ENCODE results near the gene WRAP73. TPM values are rescaled to one million over a fixed set of nuclear protein-coding genes. Genes with fewer than 3 reads are reported as not detected.
"Not testable (repeated sequence)": the region's sequence is repeated elsewhere in the genome, so short reads cannot be mapped to it uniquely, and the experiment has no call there.

The WRAP73 gene
- polyA plus RNA-seq, 1 donor, result 16.1 TPM

- DNase-seq, result no peak
These were observed 53.0 kb downstream of the WRAP73 start for GRCh38 chr1:3596663-3597598.

- DNase-seq, result no peak
These were observed 54.0 kb downstream of the WRAP73 start for GRCh38 chr1:3595949-3596348.

- no peak for DNase-seq
These were observed 55.1 kb downstream of the WRAP73 start for GRCh38 chr1:3594706-3595377.

GRCh38 chr1:3593745-3594144, 56.2 kb downstream of the WRAP73 start:
- DNase-seq, result no peak

- no peak for DNase-seq
These were observed 56.6 kb downstream of the WRAP73 start for GRCh38 chr1:3593334-3593733.

GRCh38 chr1:3590951-3591865, 58.7 kb downstream of the WRAP73 start:
- no peak for DNase-seq

GRCh38 chr1:3590139-3590763, 59.7 kb downstream of the WRAP73 start:
- no peak for DNase-seq

GRCh38 chr1:3588395-3588794, 61.5 kb downstream of the WRAP73 start:
- no peak for DNase-seq

- DNase-seq, result no peak
These were observed 62.7 kb downstream of the WRAP73 start for GRCh38 chr1:3586986-3587759.

- no peak for DNase-seq
These were observed 63.8 kb downstream of the WRAP73 start for GRCh38 chr1:3585940-3586568.

GRCh38 chr1:3585353-3585868, 64.5 kb downstream of the WRAP73 start:
- DNase-seq, result not testable (repeated sequence)

- DNase-seq, result no peak
These were observed 65.0 kb downstream of the WRAP73 start for GRCh38 chr1:3584915-3585314.

- not testable (repeated sequence) for DNase-seq
These were observed 66.2 kb downstream of the WRAP73 start for GRCh38 chr1:3583751-3584150.

- DNase-seq, result no peak
These were observed 68.4 kb downstream of the WRAP73 start for GRCh38 chr1:3581296-3582036.

Other genes with a start within 250 kb of the WRAP73 start
- 0.81 TPM for gene ARHGEF16, start 195.4 kb downstream of the WRAP73 start, polyA plus RNA-seq (ENCODE audit: insufficient read length)
- 15.6 TPM for gene MEGF6, start 38.6 kb downstream of the WRAP73 start, polyA plus RNA-seq (ENCODE audit: insufficient read length)
- 29.7 TPM for gene TPRG1L, start 25.1 kb downstream of the WRAP73 start, polyA plus RNA-seq (ENCODE audit: insufficient read length)
- gene TP73, start 2.4 kb upstream of the WRAP73 start, polyA plus RNA-seq (ENCODE audit: insufficient read length), result 2.1 TPM
- 0.14 TPM for gene CCDC27, start 102.3 kb upstream of the WRAP73 start, polyA plus RNA-seq (ENCODE audit: insufficient read length)
- gene SMIM1, start 122.6 kb upstream of the WRAP73 start, polyA plus RNA-seq (ENCODE audit: insufficient read length), result 5.7 TPM
- gene LRRC47, start 146.4 kb upstream of the WRAP73 start, polyA plus RNA-seq (ENCODE audit: insufficient read length), result 61.1 TPM
- 20.1 TPM for gene CEP104, start 207.1 kb upstream of the WRAP73 start, polyA plus RNA-seq (ENCODE audit: insufficient read length)
- 5.7 TPM for gene DFFB, start 207.4 kb upstream of the WRAP73 start, polyA plus RNA-seq (ENCODE audit: insufficient read length)